Thymus (tissue), 11 donors: ENCODE results near the gene CFAP299. TPM values are rescaled to one million over a fixed set of nuclear protein-coding genes. Genes with fewer than 3 reads are reported as not detected.
"Not testable (repeated sequence)": the region's sequence is repeated elsewhere in the genome, so short reads cannot be mapped to it uniquely, and the experiment has no call there.

ENCODE experiments used
- DNase-seq, 9 donors: peaks; one replicate each; pipeline ENCODE4 v3.0.0-alpha.2; 2013; ENCODE audit warnings: low spot score in 9 of 9, low read depth in 6 of 9, missing footprints in 1 of 9
- H3K27ac ChIP-seq, 2 donors: one replicate each; pipeline ENCODE4 v1.5.1; 2013; ENCODE audit warnings: control low read depth in 1 of 2, low read depth in 1 of 2, low read length in 1 of 2, mild to moderate bottlenecking in 1 of 2, moderate library complexity in 1 of 2
- H3K27me3 ChIP-seq, 2 donors: one replicate each; pipeline ENCODE4 v1.5.1; 2013; ENCODE audit warnings: low read length in 1 of 2; ENCODE audit not compliant: control insufficient read depth in 2 of 2, insufficient read depth in 1 of 2
- H3K36me3 ChIP-seq, 2 donors: one replicate each; pipeline ENCODE4 v1.5.1; 2013; ENCODE audit warnings: low read length in 1 of 2, mild to moderate bottlenecking in 1 of 2, moderate library complexity in 1 of 2; ENCODE audit not compliant: control insufficient read depth in 2 of 2, insufficient read depth in 2 of 2
- H3K4me1 ChIP-seq, 2 donors: one replicate each; pipeline ENCODE4 v1.5.1; 2013; ENCODE audit warnings: low read length in 2 of 2; ENCODE audit not compliant: control insufficient read depth in 2 of 2, insufficient read depth in 2 of 2
- H3K4me3 ChIP-seq, 2 donors: one replicate each; pipeline ENCODE4 v1.5.1; 2013; ENCODE audit warnings: low read length in 2 of 2, control low read depth in 1 of 2, mild to moderate bottlenecking in 1 of 2
- H3K9me3 ChIP-seq, 2 donors: one replicate each; pipeline ENCODE4 v1.5.1; 2013; ENCODE audit warnings: low read length in 1 of 2, mild to moderate bottlenecking in 1 of 2; ENCODE audit not compliant: control insufficient read depth in 2 of 2, insufficient read depth in 1 of 2
- WGBS: extraction: QIAGEN DNeasy Blood & Tissue Kit; methylation state at CpG from one replicate; pipeline ENCODE4 v1.1.7; 2013; 5-methylcytosine and 5-hydroxymethylcytosine counted together
- polyA plus RNA-seq: library from polyadenylated mRNA; stranded (reverse); fragments of 200-250 nt; gene quantifications from one replicate; pipeline ENCODE4 v1.2.3, GENCODE V29; 2013
- total RNA-seq: library from RNA; stranded (reverse); fragments of 120-200 nt; gene quantifications from one replicate; pipeline ENCODE4 v1.2.4, GENCODE V29; 2013
- donor health status: healthy.

The CFAP299 gene
- total and polyA plus RNA-seq, 2 donors = 0.18 to 1.0 TPM

- H3K4me3 ChIP-seq = no peak overlapping the region
- no peaks in the 10 kb centered on the region for H3K36me3 ChIP-seq
- no peaks in the 10 kb centered on the region for H3K9me3 ChIP-seq
- DNase-seq = no peak
- WGBS = 87% methylated on average over 2 of the region's 2 CpGs
- no peaks in the 10 kb centered on the region for H3K4me1 ChIP-seq
- no peaks in the 10 kb centered on the region for H3K27me3 ChIP-seq
- H3K27ac ChIP-seq = no peak overlapping the region
Observed at GRCh38 chr4:80740375-80740774, 404.8 kb downstream of the CFAP299 start.

- not testable (repeated sequence) for H3K9me3 ChIP-seq, DNase-seq, H3K36me3 ChIP-seq, H3K4me3 ChIP-seq, H3K4me1 ChIP-seq, H3K27ac ChIP-seq, H3K27me3 ChIP-seq
- 97% methylated on average over 6 of the region's 6 CpGs for WGBS
Observed at GRCh38 chr4:80749558-80749957, 414.0 kb downstream of the CFAP299 start.

GRCh38 chr4:80751200-80751599 is 415.7 kb downstream of the CFAP299 start:
- H3K27ac ChIP-seq = no peak overlapping the region

GRCh38 chr4:80767944-80768343 is 432.4 kb downstream of the CFAP299 start:
- no peak for DNase-seq
- H3K4me1 ChIP-seq = no peaks in the 10 kb centered on the region
- 95% methylated on average over 2 of the region's 2 CpGs for WGBS

More at GRCh38 chr4:80751200-80751599, 415.7 kb downstream of the CFAP299 start:
- Histone ChIP-seq H3K4me1 (no peaks in the 10 kb centered on the region), H3K4me3 (no peak overlapping the region), H3K36me3 (no peaks in the 10 kb centered on the region), H3K27me3 (no peaks in the 10 kb centered on the region), H3K9me3 (no peaks in the 10 kb centered on the region)
- no peak for DNase-seq

GRCh38 chr4:80776168-80776567 is 440.6 kb downstream of the CFAP299 start:
- no peak overlapping the region for H3K27ac ChIP-seq
- H3K4me1 ChIP-seq = no peaks in the 10 kb centered on the region
- DNase-seq = no peak
- no peak overlapping the region for H3K4me3 ChIP-seq
- H3K36me3 ChIP-seq = no peaks in the 10 kb centered on the region
- 90% methylated on average over 5 of the region's 5 CpGs for WGBS
- H3K27me3 ChIP-seq = no peaks in the 10 kb centered on the region
- H3K9me3 ChIP-seq = no peaks in the 10 kb centered on the region

More at GRCh38 chr4:80767944-80768343, 432.4 kb downstream of the CFAP299 start:
- no peaks in the 10 kb centered on the region for H3K36me3 ChIP-seq
- no peak overlapping the region for H3K27ac ChIP-seq
- H3K4me3 ChIP-seq = no peak overlapping the region
- no peaks in the 10 kb centered on the region for H3K9me3 ChIP-seq
- no peaks in the 10 kb centered on the region for H3K27me3 ChIP-seq

- H3K36me3 ChIP-seq = no peaks in the 10 kb centered on the region
- no peak overlapping the region for H3K4me3 ChIP-seq
- H3K27ac ChIP-seq = no peak overlapping the region
- H3K9me3 ChIP-seq = no peaks in the 10 kb centered on the region
- no peaks in the 10 kb centered on the region for H3K4me1 ChIP-seq
- no peaks in the 10 kb centered on the region for H3K27me3 ChIP-seq
- 96% methylated on average over 1 of the region's 1 CpG for WGBS
- no peak for DNase-seq
Observed at GRCh38 chr4:80781431-80781830, 445.9 kb downstream of the CFAP299 start.

GRCh38 chr4:80787306-80787705 is 451.8 kb downstream of the CFAP299 start:
- no peak for DNase-seq
- no peak overlapping the region for H3K4me3 ChIP-seq
- H3K27me3 ChIP-seq = no peaks in the 10 kb centered on the region
- H3K27ac ChIP-seq = no peak overlapping the region
- WGBS = 8% methylated on average over 1 of the region's 1 CpG
- H3K4me1 ChIP-seq = no peaks in the 10 kb centered on the region
- no peaks in the 10 kb centered on the region for H3K36me3 ChIP-seq
- H3K9me3 ChIP-seq = no peaks in the 10 kb centered on the region

GRCh38 chr4:80788798-80789197 is 453.3 kb downstream of the CFAP299 start:
- WGBS = 92% methylated on average over 1 of the region's 1 CpG
- H3K4me3 ChIP-seq = no peak overlapping the region
- H3K36me3 ChIP-seq = no peaks in the 10 kb centered on the region
- no peaks in the 10 kb centered on the region for H3K4me1 ChIP-seq
- H3K9me3 ChIP-seq = no peaks in the 10 kb centered on the region
- H3K27me3 ChIP-seq = no peaks in the 10 kb centered on the region
- H3K27ac ChIP-seq = no peak overlapping the region
- no peak for DNase-seq

GRCh38 chr4:80790152-80790551 is 454.6 kb downstream of the CFAP299 start:
- 96% methylated on average over 3 of the region's 3 CpGs for WGBS

GRCh38 chr4:80793660-80794059 is 458.1 kb downstream of the CFAP299 start:
- not testable (repeated sequence) for DNase-seq, H3K9me3 ChIP-seq, H3K27me3 ChIP-seq, H3K36me3 ChIP-seq, H3K27ac ChIP-seq, H3K4me3 ChIP-seq, H3K4me1 ChIP-seq
- 97% methylated on average over 1 of the region's 1 CpG for WGBS

More at GRCh38 chr4:80790152-80790551, 454.6 kb downstream of the CFAP299 start:
- Histone ChIP-seq H3K27me3 (no peaks in the 10 kb centered on the region), H3K9me3 (no peaks in the 10 kb centered on the region), H3K27ac (no peak overlapping the region), H3K36me3 (no peaks in the 10 kb centered on the region), H3K4me3 (no peak overlapping the region), H3K4me1 (no peaks in the 10 kb centered on the region)
- DNase-seq = no peak
